GM12878 (cell line): Measurements from ENCODE around the gene ARHGAP5. TPM values are rescaled to one million over a fixed set of nuclear protein-coding genes. Genes with fewer than 3 reads are reported as not detected.

Experiments
- ATAC-seq: fragments of 200-7000 bp; cut with Tn5 transposase; 3 replicates; pipeline ENCODE4 v1.9.1; 2020; ENCODE audit warnings: mild to moderate bottlenecking, moderate library complexity
- BruUV-seq: library from RNA; stranded (reverse); fragments of 400-500 nt; replicated peaks from 2 replicates; lab custom pipeline; 2021; lab: Mats Ljungman, UMichigan
- CTCF ChIA-PET: fragments of 300-600 bp; sonication (Branson Sonifier 250); formaldehyde crosslinking; extraction: SDS; loops from one replicate; lab custom pipeline; 2021; ENCODE audit warnings: inconsistent platforms; lab: Yijun Ruan, JAX
- POLR2A ChIA-PET: fragments of 350-600 bp; formaldehyde crosslinking; extraction: SDS; loops from one replicate; lab custom pipeline; 2021; ENCODE audit warnings: inconsistent platforms; lab: Charles Lee
- RAD21 ChIA-PET: fragments of 300-600 bp; sonication (Branson Sonifier 250); formaldehyde crosslinking; loops from one replicate; lab custom pipeline; 2023; ENCODE audit warnings: antibody characterized with exemption; ENCODE audit not compliant: unreplicated experiment; lab: Charles Lee
- SMC1A ChIA-PET: fragments of 300-600 bp; sonication (Branson Sonifier 250); formaldehyde crosslinking; loops from one replicate; lab custom pipeline; 2023; ENCODE audit not compliant: unreplicated experiment, uncharacterized antibody; lab: Charles Lee
- DNase-seq: peaks from one replicate; pipeline ENCODE4 v3.0.0-alpha.2; 2011; ENCODE audit warnings: low read depth, low spot score
- FAIRE-seq: peaks from 3 replicates; lab custom pipeline; 2011; peaks lifted over from hg19 to GRCh38; lab: Jason Lieb, UNC
- H2AFZ ChIP-seq: 2 replicates; pipeline ENCODE4 v1.6.0; 2011; ENCODE audit warnings: low read depth, low read length, control low read depth; ENCODE audit not compliant: control insufficient read depth
- H3K27ac ChIP-seq: 2 replicates; pipeline ENCODE4 v1.5.1; 2011; ENCODE audit warnings: control low read depth; ENCODE audit not compliant: control insufficient read depth, insufficient read depth
- H3K27me3 ChIP-seq, 2 experiments: replicated peaks in 1 of 2; 2 replicates each; pipeline versions ENCODE4 v1.6.0 to v1.6.1; 2011; ENCODE audit warnings: low read length in 1 of 2; ENCODE audit not compliant: control insufficient read depth in 2 of 2, insufficient read depth in 2 of 2
- H3K36me3 ChIP-seq, 2 experiments: 2 replicates each; pipeline ENCODE4 v1.5.1; 2011; ENCODE audit warnings: low read length in 1 of 2; ENCODE audit not compliant: control insufficient read depth in 2 of 2, insufficient read depth in 2 of 2
- H3K4me1 ChIP-seq: 2 replicates; pipeline ENCODE4 v1.6.1; 2011; ENCODE audit warnings: mild to moderate bottlenecking, low read length, moderate library complexity, mixed read lengths; ENCODE audit not compliant: control insufficient read depth, insufficient read depth
- H3K4me2 ChIP-seq: 2 replicates; pipeline ENCODE4 v1.6.0; 2011; ENCODE audit warnings: control low read depth; ENCODE audit not compliant: control insufficient read depth, insufficient read depth
- H3K4me3 ChIP-seq: fragments of 200-600 bp; sonication (generic); 2 replicates; pipeline ENCODE4 v1.5.1; 2016
- H3K79me2 ChIP-seq: 2 replicates; pipeline ENCODE4 v1.6.0; 2011; ENCODE audit warnings: low read length; ENCODE audit not compliant: control insufficient read depth, insufficient read depth
- H3K9ac ChIP-seq: 2 replicates; pipeline ENCODE4 v1.8.0; 2011; ENCODE audit warnings: low read length, control low read depth, mixed read lengths; ENCODE audit not compliant: control insufficient read depth, insufficient read depth
- H3K9me3 ChIP-seq: replicated peaks from 3 replicates; pipeline ENCODE4 v1.5.1; 2011; ENCODE audit warnings: mild to moderate bottlenecking, low read length; ENCODE audit not compliant: control insufficient read depth, insufficient read depth
- H4K20me1 ChIP-seq: 2 replicates; pipeline ENCODE4 v1.6.0; 2011; ENCODE audit not compliant: control insufficient read depth, insufficient read depth
- BCLAF1 ChIP-seq: fragments of 450-650 bp; IDR thresholded peaks from 2 replicates; pipeline ENCODE4 v1.6.1; 2017; ENCODE audit warnings: antibody characterized with exemption, mild to moderate bottlenecking, moderate library complexity
- CHD2 ChIP-seq: IDR thresholded peaks from 2 replicates; pipeline ENCODE4 v1.6.1; 2011; ENCODE audit warnings: low read depth, low read length, improper control_type of control experiment, borderline replicate concordance
- CHD4 ChIP-seq: fragments of 200-600 bp; sonication (generic); IDR thresholded peaks from 2 replicates; pipeline ENCODE4 v1.6.1; 2016; ENCODE audit warnings: mild to moderate bottlenecking
- CREB1 ChIP-seq: IDR thresholded peaks from 2 replicates; pipeline ENCODE4 v1.6.1; 2012; ENCODE audit warnings: low read depth, mild to moderate bottlenecking, inconsistent platforms
- RB1 ChIP-seq: fragments of 450-650 bp; formaldehyde crosslinking; IDR thresholded peaks from 2 replicates; pipeline ENCODE4 v1.6.1; 2017; ENCODE audit warnings: mild to moderate bottlenecking, borderline replicate concordance
- SIX5 ChIP-seq: IDR thresholded peaks from 2 replicates; pipeline ENCODE4 v1.6.1; 2011; ENCODE audit warnings: mild to moderate bottlenecking, low read depth, low read length, moderate library complexity; ENCODE audit not compliant: severe bottlenecking
- WGBS: methylation state at CpG from one replicate; pipeline ENCODE4 v1.1.6; 2016; ENCODE audit warnings: low lambda C conversion rate; ENCODE audit not compliant: insufficient replicate concordance, insufficient coverage; ENCODE audit errors: missing lambda C conversion rate; 5-methylcytosine and 5-hydroxymethylcytosine counted together
- in situ Hi-C: fragments of 300-500 bp; cut with MboI; formaldehyde crosslinking; loops from 9 replicates; pipeline ENCODE4 v1.14.3; 2018; ENCODE audit warnings: mixed read lengths
- intact Hi-C: fragments of 100-400 bp; cut with micrococcal nuclease; formaldehyde crosslinking; loops from one replicate; pipeline ENCODE4 v1.14.2; 2022; ENCODE audit not compliant: unreplicated experiment
- polyA plus RNA-seq, 11 experiments: library from polyadenylated mRNA; depleted of rRNA in 4 of 11; unstranded in 6 of 11; stranded (reverse) in 5 of 11; fragments of >200 nt; fragmentation: Nextera tagmentation in 4 of 11; fragmentation: Illumina TruSeq in 1 of 11; extraction: Ambion mirVana in 4 of 11; extraction: Trizol in 1 of 11; gene quantifications; 1 replicate in 1 of 11; 2 replicates in 10 of 11; pipeline versions ENCODE4 v1.2.1 to v1.2.3, GENCODE V29; 2011 to 2016; ENCODE audit warnings: inconsistent platforms in 2 of 11, missing spikeins in 2 of 11, low read depth in 1 of 11
- total RNA-seq, 4 experiments: library from RNA; depleted of rRNA in 3 of 4; stranded (reverse); fragments of >200 nt in 3 of 4; fragmentation: Illumina TruSeq in 1 of 4; extraction: Trizol in 1 of 4; gene quantifications; 2 replicates each; pipeline versions ENCODE4 v1.2.1 to v1.2.3, GENCODE V29; 2013 to 2021
- TF ChIP-seq, protein P1 (sequence below): fragments of 450-650 bp; conservative IDR thresholded peaks from 2 replicates; pipeline ENCODE4 v1.6.1; 2017; ENCODE audit warnings: mild to moderate bottlenecking, moderate library complexity

The ARHGAP5 gene
- total and polyA plus RNA-seq, 10 of the 15 experiments (the other 5 are each of a cell fraction or from before 2014, with no cell fraction given) = 0.91 to 19.6 (median 7.2) TPM

- ChIA-PET SMC1A (interaction anchor here (0.6 kb wide), 1 partner anchor 43 kb away, joined by 3 read pairs; no protein-coding TSS in a partner anchor), CTCF (no interaction called here), RAD21 (no interaction called here), POLR2A (interaction anchor here (0.9 kb wide), 1 partner anchor 13 kb away, joined by 3 read pairs; no protein-coding TSS in a partner anchor)
- Histone ChIP-seq H4K20me1 (no peaks in the 10 kb centered on the region), H3K4me1 (no peaks in the 10 kb centered on the region; the same call in 1 of the 2 replicates), H3K36me3 (no peaks in the 10 kb centered on the region), H3K27me3 (no peaks in the 10 kb centered on the region), H3K9me3 (no peaks in the 10 kb centered on the region), H2AFZ (no peak overlapping the region), H3K4me2 (no peak overlapping the region), H3K9ac (no peak overlapping the region), H3K4me3 (no peak overlapping the region), H3K79me2 (no peaks in the 10 kb centered on the region), H3K27ac (no peak overlapping the region)
- 0% methylated on average over 1 of the region's 1 CpG for WGBS
- TF ChIP-seq CHD4 = no peak
- TF ChIP-seq CREB1 = no peak
- TF ChIP-seq SIX5 = no peak
- no peak for TF ChIP-seq BCLAF1
- TF ChIP-seq RB1 = no peak
- TF ChIP-seq CHD2 = no peak
- TF ChIP-seq, protein P1, sequence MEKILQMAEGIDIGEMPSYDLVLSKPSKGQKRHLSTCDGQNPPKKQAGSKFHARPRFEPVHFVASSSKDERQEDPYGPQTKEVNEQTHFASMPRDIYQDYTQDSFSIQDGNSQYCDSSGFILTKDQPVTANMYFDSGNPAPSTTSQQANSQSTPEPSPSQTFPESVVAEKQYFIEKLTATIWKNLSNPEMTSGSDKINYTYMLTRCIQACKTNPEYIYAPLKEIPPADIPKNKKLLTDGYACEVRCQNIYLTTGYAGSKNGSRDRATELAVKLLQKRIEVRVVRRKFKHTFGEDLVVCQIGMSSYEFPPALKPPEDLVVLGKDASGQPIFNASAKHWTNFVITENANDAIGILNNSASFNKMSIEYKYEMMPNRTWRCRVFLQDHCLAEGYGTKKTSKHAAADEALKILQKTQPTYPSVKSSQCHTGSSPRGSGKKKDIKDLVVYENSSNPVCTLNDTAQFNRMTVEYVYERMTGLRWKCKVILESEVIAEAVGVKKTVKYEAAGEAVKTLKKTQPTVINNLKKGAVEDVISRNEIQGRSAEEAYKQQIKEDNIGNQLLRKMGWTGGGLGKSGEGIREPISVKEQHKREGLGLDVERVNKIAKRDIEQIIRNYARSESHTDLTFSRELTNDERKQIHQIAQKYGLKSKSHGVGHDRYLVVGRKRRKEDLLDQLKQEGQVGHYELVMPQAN = no peak
- no TSS peak for BruUV-seq
- in situ Hi-C loops (no loop called here), intact Hi-C loops (no loop called here)
- DNase-seq (no peak), FAIRE-seq (no peak), ATAC-seq (no peak)
Measured at GRCh38 chr14:32166924-32167323, 89.8 kb downstream of the ARHGAP5 start.
